HTERT RPE-1 (cell line): ENCODE measurements around the gene PDGFB.

Experiments
- in situ Hi-C: fragments of 300-500 bp; cut with MboI; formaldehyde crosslinking; loops from 4 replicates; pipeline ENCODE4 v1.14.3; 2020; ENCODE audit warnings: low sequenced_read_pairs

Gene PDGFB

GRCh38 chr22:39244496-39245129, at the start of gene PDGFB:
Gene PDGFB (minus strand): TSS chr22:39244982. CDS start chr22:39243963, 1,019 bp downstream.
- in situ Hi-C loops: no loop called here

DNA sequence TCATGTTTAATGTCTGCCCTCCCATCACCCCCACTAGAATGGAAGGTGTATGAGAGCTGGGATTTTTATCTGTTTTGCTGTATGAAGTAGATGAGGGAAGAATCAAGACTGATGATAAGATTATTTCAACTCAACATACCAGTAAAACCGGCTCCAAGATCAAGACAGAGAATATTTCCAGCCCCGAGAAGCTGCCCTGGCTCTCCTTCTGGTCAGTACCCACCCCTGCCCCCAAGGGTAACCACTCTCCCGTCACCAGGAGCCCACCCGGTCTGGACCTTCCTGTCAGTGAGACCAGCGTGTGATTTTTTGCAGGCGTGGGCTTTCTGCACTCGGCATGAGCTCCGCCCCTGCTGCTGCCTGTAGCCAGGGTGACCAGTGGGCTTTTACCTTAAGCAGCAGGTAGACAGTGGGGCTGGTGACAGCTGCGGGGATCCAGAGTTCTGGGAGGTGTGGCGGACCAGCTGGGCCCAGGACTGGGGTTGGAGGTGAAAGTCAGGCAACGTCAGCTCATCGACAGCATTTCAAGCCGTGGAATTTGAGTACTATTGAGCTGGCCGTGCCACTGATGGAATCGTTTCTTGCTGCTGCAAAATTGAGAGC, 49.1 kb upstream of the PDGFB start:
- in situ Hi-C loops: no loop called here

DNA sequence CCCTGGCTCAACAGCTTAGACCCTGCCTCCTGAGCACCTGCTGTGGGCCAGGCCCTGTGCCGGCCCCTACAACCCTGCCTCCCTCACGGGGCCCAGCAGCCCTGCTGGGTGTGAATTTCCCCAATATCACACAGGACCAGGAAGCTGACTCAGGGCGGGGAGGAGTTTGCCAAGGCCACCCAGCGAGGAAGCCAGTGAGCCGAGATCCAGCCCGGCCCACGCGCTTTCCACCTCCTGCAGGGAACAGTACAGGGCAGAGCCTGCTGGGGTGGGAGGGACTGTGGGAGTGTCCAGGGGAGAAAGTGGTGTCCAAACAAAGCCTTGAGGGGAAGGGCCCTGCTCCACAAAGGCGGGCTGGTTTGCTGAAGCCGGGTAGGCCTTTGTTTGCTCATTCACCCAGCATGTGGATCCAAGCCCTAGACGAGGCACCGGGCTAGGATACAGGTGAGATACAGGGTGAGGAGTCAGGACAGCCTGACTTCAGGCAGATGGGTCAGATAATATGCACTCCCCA, 47.8 kb upstream of the PDGFB start:
- in situ Hi-C loops: no loop called here

- in situ Hi-C loops: no loop called here
These were observed 47.3 kb upstream of the PDGFB start for GRCh38 chr22:39292031-39292462.

DNA sequence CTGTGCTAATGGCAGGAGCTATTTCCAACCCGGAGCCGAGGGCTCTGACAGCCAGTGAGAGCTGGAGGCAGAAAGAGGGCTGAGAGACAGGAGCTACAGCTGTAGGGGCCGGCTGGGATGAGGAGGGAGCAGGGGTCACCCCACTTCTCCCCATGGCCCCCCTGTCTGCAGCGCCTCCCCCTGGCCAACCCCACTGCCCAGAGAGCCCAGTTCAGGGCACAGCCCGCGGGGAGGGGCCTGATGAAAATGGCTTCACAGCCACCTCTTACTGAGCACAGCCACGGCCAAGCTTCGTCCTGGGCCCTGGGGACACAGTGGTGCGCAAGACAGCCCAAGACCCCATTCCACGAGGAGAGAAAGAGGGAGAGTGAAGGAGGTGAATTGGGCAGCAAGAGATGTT, 46.7 kb upstream of the PDGFB start:
- in situ Hi-C loops: no loop called here

- in situ Hi-C loops: no loop called here
These were observed 46.0 kb upstream of the PDGFB start for GRCh38 chr22:39290724-39291161.

GRCh38 chr22:39289975-39290720, 45.4 kb upstream of the PDGFB start:
- in situ Hi-C loops: no loop called here

DNA sequence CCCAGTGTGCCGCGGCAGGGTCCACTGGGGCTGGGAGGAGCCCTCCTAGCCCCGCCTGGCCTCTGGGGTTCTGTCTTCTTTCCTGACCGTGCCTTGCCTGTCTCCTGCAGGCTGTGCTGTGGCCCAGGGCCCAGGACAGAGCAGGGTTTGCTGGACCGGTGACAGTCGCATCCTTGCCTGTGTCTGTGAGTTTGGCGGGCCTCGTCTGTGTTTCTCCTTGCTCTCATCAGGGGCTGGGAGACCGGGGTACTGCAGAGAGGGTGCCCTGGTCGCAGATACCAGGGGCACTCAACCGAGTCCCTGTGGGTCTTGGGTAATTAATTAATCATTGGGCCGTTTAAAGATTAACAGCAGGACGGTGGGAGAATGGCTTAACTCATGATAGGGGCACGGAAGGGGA, 44.8 kb upstream of the PDGFB start:
- in situ Hi-C loops: no loop called here

DNA sequence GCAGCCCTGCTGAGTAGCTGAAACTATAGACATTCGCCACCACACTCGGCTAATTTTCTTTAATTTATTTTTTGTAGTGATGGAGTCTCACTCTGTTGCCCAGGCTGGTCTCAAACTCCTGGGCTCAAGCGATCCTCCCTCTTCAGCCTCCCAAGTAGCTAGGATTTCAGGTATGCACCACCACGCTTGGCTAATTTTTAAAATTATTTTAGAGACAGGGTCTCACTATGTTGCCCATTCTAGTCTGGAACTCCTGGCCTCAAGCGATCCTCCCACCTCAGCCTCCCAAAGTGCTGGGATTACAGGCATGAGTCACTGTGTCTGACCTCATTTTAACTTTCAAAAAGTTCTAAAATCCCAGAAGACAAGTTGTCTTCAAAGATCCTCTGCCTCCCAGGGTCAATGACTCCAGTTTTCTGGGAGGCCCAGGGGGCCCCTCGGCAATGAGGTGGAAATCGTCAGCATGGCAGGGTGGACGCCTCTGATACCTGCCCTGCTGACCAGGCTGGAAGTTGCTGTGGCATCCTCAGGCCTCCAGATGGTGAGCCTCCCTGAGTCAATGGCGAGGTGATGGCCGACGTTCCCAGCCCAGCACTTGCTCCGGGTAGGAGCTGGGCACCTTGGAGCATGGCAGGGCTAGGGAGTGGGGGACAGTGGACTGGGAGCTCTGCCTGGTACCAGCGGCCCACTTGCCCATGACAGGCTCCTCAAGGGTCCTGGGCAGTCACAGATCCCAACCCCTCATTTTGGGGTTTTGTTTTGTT, 43.5 kb upstream of the PDGFB start:
- in situ Hi-C loops: no loop called here

DNA sequence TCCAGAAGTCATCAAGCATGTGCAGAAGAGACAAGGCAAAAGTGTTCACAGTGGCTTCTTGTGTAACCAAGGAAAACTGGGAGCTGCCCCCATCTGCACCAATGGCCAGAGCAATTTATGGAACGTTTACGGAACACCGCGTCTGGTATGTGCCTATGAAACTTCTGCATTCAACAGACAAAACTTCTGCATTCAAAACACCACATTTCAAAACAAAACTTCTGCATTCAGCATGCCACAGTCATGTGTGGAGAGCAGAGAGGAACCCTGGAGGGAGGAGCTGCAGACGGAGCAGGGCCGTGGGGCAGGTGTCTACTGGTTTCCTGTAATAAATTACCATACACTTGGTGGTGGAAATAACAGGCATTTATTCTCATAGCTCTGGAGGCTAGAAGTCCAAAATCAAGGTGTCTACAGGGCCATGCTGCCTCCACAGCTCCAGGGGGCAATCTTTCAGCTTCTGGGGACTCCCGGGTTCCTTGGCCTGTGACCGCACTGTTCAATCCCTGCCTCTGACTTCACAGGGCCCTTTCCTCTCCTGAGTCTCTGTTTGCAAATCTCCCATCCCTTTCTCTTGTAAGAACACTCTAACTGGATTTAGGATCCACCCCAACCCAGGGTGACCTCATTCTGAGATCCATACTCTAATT, 42.4 kb upstream of the PDGFB start:
- in situ Hi-C loops: no loop called here

- in situ Hi-C loops: no loop called here
These were observed 40.2 kb upstream of the PDGFB start for GRCh38 chr22:39284983-39285382.

DNA sequence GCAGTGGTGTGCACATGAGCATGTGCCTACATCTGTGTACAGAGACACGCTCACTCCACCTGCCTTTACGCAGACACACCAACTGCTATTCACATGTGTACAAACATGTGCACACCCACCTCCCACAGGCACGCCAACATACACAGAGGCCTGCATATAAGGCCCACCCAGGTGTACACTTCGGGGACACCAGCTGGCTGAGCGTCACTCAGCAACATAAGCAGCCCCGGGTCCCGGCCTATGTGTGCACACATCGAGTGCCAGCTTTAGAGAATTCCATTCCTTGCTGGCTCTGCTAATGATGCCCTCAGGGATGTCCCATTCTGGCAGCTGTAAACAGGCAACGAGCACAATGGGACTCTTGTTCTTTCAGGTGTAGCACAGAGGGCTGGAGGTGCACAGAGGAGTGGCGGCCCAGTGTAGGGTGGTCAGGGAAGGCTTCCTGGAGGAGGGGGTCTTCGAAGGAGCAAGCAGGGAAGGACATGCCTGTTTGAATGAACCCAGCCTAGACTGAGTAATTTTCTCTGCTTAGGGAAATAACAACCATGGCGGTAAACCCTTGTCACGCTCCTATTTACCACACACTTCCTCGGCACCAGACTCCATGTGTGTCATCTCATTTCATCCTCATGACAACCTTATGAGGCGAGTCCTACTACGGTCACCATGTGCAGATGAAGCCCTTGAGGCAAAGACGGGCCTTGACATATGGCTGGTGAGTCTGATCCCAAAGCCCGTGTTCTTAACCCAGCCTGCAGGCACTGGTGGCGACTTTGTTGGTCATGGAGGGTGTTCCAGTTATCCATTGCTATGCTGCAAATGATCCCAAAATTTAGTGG, 39.6 kb upstream of the PDGFB start:
- in situ Hi-C loops: no loop called here

DNA sequence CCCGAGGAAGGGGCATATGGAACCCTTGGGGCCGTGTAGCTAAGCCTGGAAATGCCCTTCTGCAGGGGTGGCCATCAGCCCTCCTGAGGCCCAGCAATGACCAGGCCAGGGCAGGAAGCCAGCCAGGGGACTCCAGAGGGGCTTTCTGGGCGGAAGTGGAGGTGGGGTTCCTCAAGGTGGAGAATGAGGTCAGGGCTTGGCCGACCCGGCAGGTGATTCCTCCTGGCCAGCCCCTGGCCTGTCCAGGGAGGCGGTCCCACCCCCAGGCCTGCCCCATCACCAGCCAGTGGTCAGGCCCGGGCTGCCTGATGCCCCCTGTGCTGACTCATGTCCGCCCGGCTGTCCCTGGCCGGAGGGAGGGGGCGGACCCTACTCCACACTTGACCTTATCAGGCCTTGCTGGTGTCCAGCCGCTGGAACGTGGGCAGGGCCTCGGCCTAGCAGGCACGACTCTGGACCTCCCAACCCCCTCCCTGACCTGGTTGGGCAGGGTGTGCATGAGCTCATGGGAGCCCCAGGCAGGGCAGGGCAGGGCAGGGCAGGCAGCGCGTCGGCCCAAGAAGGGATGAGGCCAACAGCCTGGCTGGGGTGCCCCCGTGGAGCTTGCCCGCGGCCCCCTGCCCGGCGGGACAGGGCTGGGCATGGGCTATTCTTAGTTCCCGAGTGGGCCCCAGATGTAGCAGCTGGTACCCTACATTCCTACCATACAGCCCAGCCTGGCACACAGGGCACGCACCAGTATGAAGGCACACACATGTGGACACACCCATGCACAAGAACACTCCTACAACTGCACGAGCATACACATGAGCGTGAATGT, 38.8 kb upstream of the PDGFB start:
- in situ Hi-C loops: no loop called here

GRCh38 chr22:39282645-39283321, 38.0 kb upstream of the PDGFB start:
- in situ Hi-C loops: no loop called here

DNA sequence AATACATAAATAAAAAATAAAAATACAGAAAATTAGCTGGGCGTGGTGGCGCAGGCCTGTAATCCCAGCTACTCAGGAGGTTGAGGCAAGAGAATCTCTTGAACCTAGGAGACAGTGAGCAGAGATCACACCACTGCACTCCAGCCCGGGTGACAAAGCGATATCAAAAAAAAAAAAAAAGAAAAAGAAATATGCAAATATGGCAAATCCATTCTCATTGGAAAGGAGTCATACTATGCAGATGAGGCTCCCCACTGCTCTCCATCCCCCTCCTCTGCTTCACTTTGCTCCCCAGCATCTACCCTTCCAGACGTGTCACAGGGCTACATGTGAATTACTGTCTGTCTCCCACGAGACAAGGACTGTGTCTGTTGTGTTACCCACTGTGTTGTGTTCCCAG, 36.3 kb upstream of the PDGFB start:
- in situ Hi-C loops: no loop called here

GRCh38 chr22:39280250-39280649, 35.5 kb upstream of the PDGFB start:
- in situ Hi-C loops: no loop called here

DNA sequence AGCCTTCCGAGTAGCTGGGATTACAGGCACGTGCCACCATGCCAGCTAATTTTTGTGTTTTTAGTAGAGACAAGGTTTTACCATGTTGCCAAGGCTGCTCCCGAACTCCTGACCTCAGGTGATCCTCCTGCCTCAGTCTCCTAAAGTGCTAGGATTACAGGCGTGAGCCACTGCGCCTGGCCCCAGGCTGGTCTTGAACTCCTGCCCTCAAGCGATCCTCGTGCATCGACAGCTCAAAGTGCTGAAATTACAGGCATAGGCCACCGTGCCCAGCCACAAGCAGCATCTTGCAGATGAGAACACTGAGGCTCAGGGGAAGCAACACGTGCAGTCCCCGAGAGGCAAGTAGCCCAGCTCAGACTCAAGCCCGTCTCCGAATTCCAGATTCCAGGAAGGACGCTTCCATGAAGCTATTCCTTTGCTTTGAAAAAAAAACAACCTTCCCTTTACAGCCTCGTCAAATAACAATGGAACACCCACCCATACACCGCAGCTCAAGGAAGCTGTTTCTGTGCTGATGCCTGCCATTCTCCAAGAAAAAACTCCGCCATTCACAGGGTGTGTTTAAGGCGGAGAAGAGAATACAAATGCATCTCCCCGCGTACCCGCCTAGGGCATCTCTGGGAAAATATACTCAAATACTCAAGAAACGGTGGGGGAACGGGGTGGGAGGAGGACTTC, 34.5 kb upstream of the PDGFB start:
- in situ Hi-C loops: no loop called here

- in situ Hi-C loops: no loop called here
These were observed 33.3 kb upstream of the PDGFB start for GRCh38 chr22:39278040-39278439.
